Body of pancreas (tissue), 4 donors: ENCODE results near the gene AFF2.

Source experiments
- POLR2A ChIP-seq, 3 donors: fragments of 450-650 bp; IDR thresholded peaks; one replicate each; pipeline ENCODE4 v1.6.1; 2016; ENCODE audit warnings: antibody characterized with exemption in 3 of 3, mild to moderate bottlenecking in 2 of 3
- TF ChIP-seq, protein P1 (sequence below), 7 experiments: fragments of 450-650 bp in 4 of 7; fragments of 200-600 bp in 3 of 7; sonication (generic) in 3 of 7; IDR thresholded peaks; one replicate each; pipeline ENCODE4 v1.5.1; 2016 to 2019; ENCODE audit warnings: antibody characterized with exemption in 7 of 7

DNA sequence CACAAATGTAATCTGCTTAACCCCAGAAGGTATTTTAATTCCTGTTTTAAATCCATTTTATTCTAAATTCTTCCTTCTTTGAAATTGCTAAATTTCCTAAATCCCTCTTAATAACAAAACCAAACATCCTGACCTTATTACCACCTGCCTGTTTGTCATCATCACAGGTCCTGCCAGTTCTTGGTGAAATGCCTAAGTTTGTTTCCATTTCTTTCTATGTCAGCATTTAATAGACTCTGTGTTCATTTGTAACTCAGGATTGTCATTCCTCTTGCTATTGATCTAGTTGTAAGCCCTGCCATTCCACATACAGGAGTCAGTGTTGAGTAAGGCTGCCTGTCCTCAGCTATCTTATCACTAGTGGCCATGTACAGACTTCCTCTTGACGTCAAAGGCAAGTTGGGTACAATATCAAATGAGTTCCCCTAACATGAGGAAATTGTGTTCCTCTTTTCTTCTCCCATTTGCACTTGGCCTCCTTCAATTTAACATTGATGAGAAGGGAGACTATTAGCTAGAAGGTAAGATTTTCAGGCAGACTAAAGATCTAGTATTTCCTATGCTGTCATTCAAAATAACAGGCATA lies 440.1 kb downstream of the AFF2 start:
- TF ChIP-seq, protein P1, sequence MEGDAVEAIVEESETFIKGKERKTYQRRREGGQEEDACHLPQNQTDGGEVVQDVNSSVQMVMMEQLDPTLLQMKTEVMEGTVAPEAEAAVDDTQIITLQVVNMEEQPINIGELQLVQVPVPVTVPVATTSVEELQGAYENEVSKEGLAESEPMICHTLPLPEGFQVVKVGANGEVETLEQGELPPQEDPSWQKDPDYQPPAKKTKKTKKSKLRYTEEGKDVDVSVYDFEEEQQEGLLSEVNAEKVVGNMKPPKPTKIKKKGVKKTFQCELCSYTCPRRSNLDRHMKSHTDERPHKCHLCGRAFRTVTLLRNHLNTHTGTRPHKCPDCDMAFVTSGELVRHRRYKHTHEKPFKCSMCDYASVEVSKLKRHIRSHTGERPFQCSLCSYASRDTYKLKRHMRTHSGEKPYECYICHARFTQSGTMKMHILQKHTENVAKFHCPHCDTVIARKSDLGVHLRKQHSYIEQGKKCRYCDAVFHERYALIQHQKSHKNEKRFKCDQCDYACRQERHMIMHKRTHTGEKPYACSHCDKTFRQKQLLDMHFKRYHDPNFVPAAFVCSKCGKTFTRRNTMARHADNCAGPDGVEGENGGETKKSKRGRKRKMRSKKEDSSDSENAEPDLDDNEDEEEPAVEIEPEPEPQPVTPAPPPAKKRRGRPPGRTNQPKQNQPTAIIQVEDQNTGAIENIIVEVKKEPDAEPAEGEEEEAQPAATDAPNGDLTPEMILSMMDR (IDR thresholded peaks at IDR 0.05), result no peak
- no peak for TF ChIP-seq POLR2A (IDR thresholded peaks at IDR 0.05)
